Measurements from ENCODE around the gene NTNG2.

Gene NTNG2

DNA sequence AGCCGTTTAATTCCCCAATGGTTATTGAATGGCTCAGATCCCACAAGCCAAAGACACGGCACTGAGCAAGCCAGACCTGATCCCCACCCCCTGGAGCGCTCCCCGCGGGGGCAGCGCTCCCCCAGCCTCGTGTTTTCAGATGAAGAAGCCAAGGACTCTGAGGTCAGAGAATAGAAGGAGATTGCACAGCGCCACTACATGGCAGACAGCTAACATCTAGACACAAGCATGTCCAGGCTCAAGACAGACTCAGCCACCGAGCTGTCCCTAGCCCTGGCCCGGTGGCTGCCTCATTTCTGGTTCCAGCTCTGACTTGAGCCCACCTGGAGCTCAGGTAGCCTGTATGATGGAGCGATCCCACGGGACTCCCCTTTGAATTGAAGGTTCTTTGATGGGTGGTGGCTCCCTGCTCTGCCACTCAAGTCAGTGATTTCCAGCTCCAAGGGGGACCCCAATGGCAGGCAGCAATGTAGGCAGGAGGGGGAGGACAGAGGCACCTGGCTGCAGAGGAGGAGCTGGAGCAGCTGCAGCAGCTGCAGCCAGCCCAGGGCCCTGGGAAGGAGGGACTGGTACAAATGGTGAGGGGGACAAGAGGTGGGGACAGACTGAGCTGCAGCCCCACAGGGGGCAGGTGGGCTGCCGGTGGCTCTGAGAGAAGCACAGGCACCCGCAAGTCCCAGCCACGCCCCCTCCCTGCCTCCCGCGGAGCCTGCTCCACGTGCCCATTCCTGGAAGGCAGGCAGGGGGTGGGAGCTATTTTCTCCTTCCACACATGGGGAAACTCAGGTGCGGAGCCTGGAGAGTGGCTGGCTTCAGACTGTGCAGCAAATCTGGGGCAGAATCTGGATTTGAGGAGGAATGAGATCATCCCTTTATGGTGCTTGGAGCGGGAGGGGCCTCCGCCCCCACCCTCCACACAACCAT, 40.2 kb downstream of the NTNG2 start:
- no peak overlapping the region for H3K27ac ChIP-seq
- TF ChIP-seq ZFX (IDR thresholded peaks at IDR 0.05; ENCODE audit: borderline replicate concordance) (no peak), CTCF (IDR thresholded peaks at IDR 0.05) (peak; percentile 64)

DNA sequence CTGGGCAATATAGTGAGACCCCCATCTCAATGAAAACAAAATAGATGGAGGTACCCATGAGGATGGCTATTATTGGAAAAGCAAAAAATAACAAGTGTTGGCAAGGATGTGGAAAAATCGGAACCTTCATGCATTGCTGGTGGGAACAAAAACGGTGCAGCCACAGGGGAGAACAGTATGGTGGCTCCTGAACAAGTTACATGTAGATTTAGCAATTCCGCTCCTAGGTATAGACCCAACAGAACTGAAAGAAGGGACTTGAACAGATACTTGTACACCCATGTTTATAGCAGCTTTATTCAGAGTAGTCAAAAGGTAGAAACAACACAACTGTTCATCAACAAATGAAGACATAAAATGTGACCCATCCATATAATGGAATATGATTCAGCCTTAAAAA, 43.0 kb downstream of the NTNG2 start:
- no peak overlapping the region for H3K27ac ChIP-seq
- TF ChIP-seq ZFX (IDR thresholded peaks at IDR 0.05; ENCODE audit: borderline replicate concordance) (no peak), CTCF (IDR thresholded peaks at IDR 0.05) (no peak)

DNA sequence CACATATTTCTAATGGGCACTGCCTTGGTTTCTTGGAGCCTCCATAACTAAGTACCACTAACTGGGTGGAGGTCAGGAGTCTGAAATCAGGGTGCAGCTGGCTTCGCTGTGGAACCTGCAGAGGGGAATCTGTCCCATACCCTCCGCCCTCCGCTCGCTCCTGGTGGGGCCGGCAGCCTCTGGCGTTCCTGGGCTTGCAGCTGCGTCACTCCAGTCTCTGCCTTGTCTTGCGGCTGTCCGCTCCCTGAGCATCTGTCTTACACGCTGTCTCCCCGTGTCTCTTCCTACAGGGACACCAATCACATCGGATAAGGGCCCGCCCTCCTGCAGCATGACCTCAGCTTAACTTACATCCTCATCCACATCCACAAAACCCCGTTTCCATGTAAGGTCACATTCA, 45.4 kb downstream of the NTNG2 start:
- no peak overlapping the region for H3K27ac ChIP-seq
- no peak for TF ChIP-seq ZFX (IDR thresholded peaks at IDR 0.05; ENCODE audit: borderline replicate concordance)

GRCh38 chr9:132207839-132208615, 46.2 kb downstream of the NTNG2 start:
- no peak overlapping the region for H3K27ac ChIP-seq
- TF ChIP-seq CTCF (IDR thresholded peaks at IDR 0.05) = no peak
- no peak for TF ChIP-seq ZFX (IDR thresholded peaks at IDR 0.05; ENCODE audit: borderline replicate concordance)

DNA sequence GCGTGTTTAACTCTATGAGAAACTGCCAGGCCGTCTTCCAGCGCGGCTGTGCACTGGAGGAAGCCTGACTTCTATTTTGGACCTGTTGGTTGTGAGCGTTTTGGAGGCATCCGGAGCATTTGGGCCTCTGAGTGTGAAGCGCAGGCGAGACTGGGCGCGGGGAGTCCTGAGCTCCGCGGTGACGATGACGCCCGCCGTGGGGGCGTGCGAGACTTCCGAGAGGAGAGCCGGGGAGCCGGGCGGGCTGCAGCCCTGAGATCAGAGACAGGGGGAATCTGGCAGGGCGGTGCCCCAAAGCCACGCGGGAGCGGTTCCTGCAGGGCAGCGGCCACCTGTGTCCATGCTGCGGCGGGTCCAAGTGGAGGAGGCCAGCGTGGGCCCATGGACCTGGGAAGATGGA, 47.4 kb downstream of the NTNG2 start:
- no peak for TF ChIP-seq ZFX (IDR thresholded peaks at IDR 0.05; ENCODE audit: borderline replicate concordance)
- TF ChIP-seq CTCF (IDR thresholded peaks at IDR 0.05) = no peak
- H3K27ac ChIP-seq = no peak overlapping the region

DNA sequence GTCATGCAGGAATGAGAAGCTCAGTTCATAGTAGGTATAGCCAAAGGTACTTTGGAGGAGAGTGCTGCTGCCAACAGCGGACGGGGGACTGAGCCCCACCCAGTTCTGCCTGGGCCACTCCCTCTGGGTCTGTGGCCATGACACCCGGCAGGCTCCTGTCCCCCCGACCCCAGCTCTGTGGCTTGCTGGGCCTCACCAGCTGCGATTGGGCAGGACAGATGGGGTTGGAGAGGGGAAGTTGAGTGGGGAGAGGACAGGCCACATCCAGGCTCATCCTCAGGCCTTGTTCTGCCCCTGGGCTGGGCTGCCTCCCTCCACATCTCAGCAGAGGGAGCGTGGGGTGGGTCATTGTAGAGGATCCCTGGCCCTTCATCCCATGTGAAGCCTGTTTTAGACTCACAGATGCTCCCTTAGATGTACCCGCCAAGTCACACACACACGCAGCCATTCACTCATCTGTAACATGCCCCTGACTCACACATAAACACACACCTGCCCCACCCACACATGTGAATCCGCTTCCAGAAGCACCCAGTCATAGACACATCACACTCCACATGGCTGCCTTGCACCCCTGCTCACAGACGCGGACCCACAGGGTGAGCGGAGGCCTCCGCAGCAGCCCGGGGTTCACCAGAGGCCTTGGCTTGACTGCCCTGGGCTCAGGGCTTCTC, 48.8 kb downstream of the NTNG2 start:
- no peak overlapping the region for H3K27ac ChIP-seq
- TF ChIP-seq CTCF (IDR thresholded peaks at IDR 0.05) (no peak), ZFX (IDR thresholded peaks at IDR 0.05; ENCODE audit: borderline replicate concordance) (no peak)

DNA sequence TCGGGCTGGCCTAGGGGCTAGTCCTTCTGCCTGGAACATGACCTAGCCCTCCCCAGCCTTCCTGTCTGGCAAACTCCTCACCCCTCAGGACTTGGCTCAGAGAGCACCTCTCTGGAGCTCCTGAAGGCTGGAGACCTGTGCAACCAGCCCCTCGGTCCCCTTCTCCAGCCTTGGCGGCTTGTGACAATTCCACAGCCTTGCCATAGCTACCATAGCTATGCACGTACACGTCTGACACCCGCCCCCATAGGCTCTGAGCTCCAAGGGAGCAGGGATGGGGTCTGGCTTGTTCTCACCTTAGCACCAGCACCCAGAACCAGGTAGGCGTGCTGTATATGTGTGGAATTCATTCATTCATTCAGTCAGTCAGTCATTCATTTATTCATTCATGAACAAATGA, 49.7 kb downstream of the NTNG2 start:
- TF ChIP-seq ZFX (IDR thresholded peaks at IDR 0.05; ENCODE audit: borderline replicate concordance) (no peak), CTCF (IDR thresholded peaks at IDR 0.05) (no peak)
- H3K27ac ChIP-seq = no peak overlapping the region
